ENCODE results near the gene PTCH2.
"Not testable (repeated sequence)": the region's sequence is repeated elsewhere in the genome, so short reads cannot be mapped to it uniquely, and the experiment has no call there.

PTCH2 gene

GRCh38 chr1:44819608-44820327, 23.3 kb downstream of the PTCH2 start:
- DNase-seq (ENCODE audit: low spot score) = peak; percentile 77

- no peak for DNase-seq (ENCODE audit: low spot score)
Observed at GRCh38 chr1:44819196-44819607, 23.9 kb downstream of the PTCH2 start.

- no peak for DNase-seq (ENCODE audit: low spot score)
Observed at GRCh38 chr1:44817771-44818495, 25.1 kb downstream of the PTCH2 start.

GRCh38 chr1:44817307-44817706, 25.7 kb downstream of the PTCH2 start:
- no peak for DNase-seq (ENCODE audit: low spot score)

- DNase-seq (ENCODE audit: low spot score) = not testable (repeated sequence)
Observed at GRCh38 chr1:44815926-44816325, 27.1 kb downstream of the PTCH2 start.

GRCh38 chr1:44812822-44813543, 30.1 kb downstream of the PTCH2 start:
- no peak for DNase-seq (ENCODE audit: low spot score)

- no peak for DNase-seq (ENCODE audit: low spot score)
Observed at GRCh38 chr1:44811234-44811633, 31.8 kb downstream of the PTCH2 start.

DNA sequence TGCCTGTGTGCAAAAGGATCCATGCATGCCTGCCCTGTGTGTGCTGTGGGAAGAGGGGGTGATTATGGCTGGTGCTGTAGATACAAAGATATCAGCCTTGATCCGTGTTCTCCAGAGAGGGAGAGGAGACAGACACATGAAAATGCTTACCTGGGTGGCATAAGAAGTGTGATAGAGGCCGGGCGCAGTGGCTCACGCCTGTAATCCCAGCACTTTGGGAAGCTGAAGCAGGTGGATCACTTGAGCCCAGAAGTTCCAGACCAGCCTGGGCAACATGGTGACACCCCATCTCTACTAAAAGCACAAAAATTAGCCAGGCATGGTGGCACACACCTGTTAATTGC, 32.3 kb downstream of the PTCH2 start:
- not testable (repeated sequence) for DNase-seq (ENCODE audit: low spot score)

- DNase-seq (ENCODE audit: low spot score) = peak; percentile 34
Observed at GRCh38 chr1:44810101-44810761, 32.8 kb downstream of the PTCH2 start.

GRCh38 chr1:44808938-44809917, 33.8 kb downstream of the PTCH2 start:
- DNase-seq (ENCODE audit: low spot score) = peak; percentile 93

- no peak for DNase-seq (ENCODE audit: low spot score)
Observed at GRCh38 chr1:44808063-44808937, 34.8 kb downstream of the PTCH2 start, which contains the start of gene BTBD19. Gene BTBD19, plus strand, starts transcription at chr1:44808523. Its CDS starts 298 bp downstream, at chr1:44808821.

DNA sequence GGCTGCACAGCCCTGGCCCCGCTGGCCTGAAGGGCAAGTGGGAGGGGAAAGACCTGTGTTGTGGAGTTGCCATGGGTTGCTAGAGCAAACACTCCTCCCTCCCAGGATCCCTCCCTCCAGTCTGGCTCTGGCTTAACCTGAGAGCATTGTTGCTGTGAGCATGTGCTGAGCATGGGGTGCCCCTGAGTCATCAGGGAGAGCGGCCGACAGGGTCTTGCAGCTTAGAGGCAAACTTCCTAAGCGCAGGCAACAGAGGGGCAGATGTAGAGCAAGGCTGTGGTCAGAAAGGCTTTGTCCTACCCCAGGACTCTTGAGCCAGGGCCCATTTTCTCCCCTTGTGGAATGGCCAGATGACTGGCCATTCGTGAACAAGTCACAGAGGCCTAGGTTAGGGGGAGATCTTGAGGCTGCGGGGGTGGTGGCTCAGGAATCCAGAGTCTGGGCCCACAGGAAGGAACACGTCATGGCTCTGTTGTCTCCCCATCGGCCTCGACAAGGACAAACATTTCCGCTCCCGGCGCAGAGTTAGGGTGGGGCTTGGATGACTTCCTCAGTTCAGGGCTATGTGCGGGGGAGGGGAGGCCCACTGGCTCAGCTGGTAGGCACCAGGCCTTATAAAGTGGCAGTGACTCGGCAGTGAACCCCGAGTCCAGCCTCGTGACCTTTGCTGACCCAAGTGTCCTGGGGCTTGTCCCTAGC, 35.5 kb downstream of the PTCH2 start:
- DNase-seq (ENCODE audit: low spot score) = peak; percentile 96

DNA sequence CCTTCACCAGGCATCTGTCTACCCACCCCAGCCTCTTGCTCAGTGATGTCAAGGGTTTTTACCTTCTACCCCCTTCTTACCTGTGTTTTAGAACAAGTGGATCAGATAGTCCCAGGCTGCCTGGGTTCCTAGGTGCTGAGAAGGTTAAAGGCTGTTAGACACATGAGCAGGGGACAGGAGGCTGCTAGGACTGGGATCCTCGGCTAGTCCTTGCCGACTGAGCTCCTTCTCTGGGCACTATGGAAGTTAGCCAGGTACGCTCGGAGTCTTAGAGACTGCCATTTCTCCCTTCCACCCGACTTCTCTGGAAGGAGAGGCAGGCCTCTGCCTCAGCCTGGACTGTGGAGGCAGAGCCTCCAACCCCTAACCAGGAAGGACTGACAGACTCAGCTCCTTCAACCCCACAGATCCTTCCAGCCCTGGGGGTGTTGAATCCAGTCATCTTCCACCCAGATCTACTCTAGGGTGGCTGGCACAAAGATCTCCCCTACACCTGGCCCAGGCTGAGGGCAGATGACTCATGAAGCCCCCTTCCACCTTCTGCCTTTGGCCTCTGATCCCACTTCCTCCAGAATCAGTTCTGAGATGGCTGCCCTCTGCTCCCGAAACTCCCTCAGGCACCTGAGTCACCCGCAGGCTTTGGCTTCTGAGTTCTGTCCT, 36.2 kb downstream of the PTCH2 start, which contains the start of gene DYNLT4:
Gene DYNLT4, minus strand, starts transcription at position 648 of the 660 bp plus-strand sequence. CDS start 683 bp downstream, outside the sequence.
- DNase-seq (ENCODE audit: low spot score) = no peak

DNA sequence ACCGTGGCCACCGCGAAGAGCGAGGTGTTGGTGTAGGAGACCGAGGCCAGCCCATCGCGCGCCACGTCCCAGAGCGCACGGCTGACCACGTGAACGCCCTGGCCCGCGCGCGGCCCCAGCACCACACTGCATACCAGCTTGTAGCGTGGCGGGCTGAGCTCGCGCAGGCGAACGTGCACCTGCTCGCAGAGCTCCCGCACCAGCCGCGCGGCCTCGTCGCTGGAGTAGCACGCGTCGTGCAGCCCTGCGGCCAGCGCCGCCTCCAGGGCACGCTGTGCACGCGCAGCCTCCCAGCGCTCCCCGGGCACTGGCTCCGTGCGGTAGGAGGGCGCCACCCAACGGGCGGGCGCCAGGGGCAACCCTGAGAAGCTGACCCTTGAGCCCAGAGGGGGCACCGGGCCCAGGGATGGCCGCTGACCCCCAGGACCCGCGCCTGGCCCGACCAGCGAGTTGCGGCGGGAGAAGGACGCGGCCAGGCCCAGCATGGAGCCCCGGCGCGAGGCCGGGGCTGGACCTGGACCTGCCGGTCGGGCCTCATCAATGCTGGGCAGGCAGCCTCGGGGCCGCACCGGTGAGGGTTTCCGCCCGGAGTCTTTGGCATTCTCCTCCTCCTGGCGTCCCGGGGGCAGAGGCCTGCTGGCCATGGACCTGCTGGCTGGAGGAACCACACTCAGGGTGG, 36.9 kb downstream of the PTCH2 start:
- no peak for DNase-seq (ENCODE audit: low spot score)

DNA sequence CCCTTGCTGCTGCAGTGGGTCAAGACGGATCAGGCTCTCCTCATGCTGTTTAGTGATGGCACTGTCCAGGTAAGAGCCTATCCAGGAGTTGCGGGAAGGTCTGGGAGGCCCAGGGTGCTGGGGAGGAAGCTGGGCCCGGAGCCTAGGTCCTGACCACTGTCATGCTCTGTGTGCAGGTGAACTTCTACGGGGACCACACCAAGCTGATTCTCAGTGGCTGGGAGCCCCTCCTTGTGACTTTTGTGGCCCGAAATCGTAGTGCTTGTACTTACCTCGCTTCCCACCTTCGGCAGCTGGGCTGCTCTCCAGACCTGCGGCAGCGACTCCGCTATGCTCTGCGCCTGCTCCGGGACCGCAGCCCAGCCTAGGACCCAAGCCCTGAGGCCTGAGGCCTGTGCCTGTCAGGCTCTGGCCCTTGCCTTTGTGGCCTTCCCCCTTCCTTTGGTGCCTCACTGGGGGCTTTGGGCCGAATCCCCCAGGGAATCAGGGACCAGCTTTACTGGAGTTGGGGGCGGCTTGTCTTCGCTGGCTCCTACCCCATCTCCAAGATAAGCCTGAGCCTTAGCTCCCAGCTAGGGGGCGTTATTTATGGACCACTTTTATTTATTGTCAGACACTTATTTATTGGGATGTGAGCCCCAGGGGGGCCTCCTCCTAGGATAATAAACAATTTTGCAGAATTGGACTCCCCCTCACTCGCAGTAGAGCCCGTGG, 37.6 kb downstream of the PTCH2 start:
- DNase-seq (ENCODE audit: low spot score) = no peak

DNA sequence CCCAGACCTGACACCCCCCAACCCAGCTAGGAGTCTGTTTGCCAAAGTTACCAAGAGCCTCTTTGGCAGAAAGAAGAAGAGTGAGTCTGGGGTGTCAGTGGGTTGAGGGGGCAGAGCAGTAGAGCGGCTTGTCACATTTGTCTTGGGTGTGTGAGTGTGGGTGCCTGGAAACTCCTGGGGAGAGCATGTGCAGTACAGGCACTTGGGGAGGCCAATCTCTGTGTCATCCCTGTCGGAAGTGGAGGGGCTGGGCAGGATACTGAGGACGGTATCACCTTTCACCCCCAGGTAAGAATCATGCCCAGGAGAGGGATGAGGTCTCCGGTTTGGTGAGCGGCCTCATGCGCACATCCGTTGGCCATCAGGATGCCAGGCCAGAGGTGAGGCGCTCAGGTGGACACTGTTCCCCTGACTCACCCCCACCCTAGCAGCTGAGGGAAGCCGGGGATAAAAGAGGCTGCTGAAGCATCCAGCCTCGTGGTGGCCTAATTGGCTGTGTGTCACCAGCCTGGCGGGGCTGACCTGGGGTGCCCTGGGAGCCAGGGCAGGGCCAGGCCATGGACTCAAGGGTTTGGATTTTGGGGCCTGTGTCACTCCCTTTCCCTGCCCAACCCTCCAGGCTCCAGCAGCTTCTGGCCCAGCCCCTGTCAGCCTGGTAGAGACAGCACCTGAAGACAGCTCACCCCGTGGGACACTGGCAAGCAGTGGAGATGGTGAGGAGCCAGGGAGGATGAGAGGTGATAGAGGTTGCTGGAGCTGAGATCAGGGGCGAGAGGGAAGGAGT, 39.5 kb downstream of the PTCH2 start:
- no peak for DNase-seq (ENCODE audit: low spot score)

- DNase-seq (ENCODE audit: low spot score) = no peak
Observed at GRCh38 chr1:44803062-44803311, 40.1 kb downstream of the PTCH2 start.
